Measurements from ENCODE around the gene NEUROG3.

Gene NEUROG3

GRCh38 chr10:69569396-69569934, 3.8 kb downstream of the NEUROG3 start:
- ATAC-seq, result no peak
- TF ChIP-seq ZNF70 (CRISPR knock-in tag; IDR thresholded peaks at IDR 0.05) (no peak), ISL1 (CRISPR knock-in tag; IDR thresholded peaks at IDR 0.05) (no peak), GLIS3 (CRISPR knock-in tag; IDR thresholded peaks at IDR 0.05) (no peak), TCF4 (CRISPR knock-in tag; IDR thresholded peaks at IDR 0.05; ENCODE audit: borderline replicate concordance) (no peak), CSDC2 (CRISPR knock-in tag; IDR thresholded peaks at IDR 0.05) (no peak), ZFP30 (CRISPR knock-in tag; IDR thresholded peaks at IDR 0.05) (no peak), POU6F1 (CRISPR knock-in tag; IDR thresholded peaks at IDR 0.05; ENCODE audit: borderline replicate concordance, low read depth) (no peak), OSR1 (CRISPR knock-in tag; IDR thresholded peaks at IDR 0.05) (no peak), ARNTL (CRISPR knock-in tag; IDR thresholded peaks at IDR 0.05; ENCODE audit: borderline replicate concordance, low read depth) (no peak), RARB (CRISPR knock-in tag; IDR thresholded peaks at IDR 0.05) (no peak), CSRNP3 (CRISPR knock-in tag; IDR thresholded peaks at IDR 0.05) (no peak), ZFP3 (CRISPR knock-in tag; IDR thresholded peaks at IDR 0.05) (no peak), CREB5 (CRISPR knock-in tag; IDR thresholded peaks at IDR 0.05; ENCODE audit: low read depth) (no peak), ZC3H10 (CRISPR knock-in tag; IDR thresholded peaks at IDR 0.05) (no peak), PPARA (CRISPR knock-in tag; IDR thresholded peaks at IDR 0.05; ENCODE audit: borderline replicate concordance) (no peak), ZNF565 (CRISPR knock-in tag; conservative IDR thresholded peaks at IDR 0.05; ENCODE audit: low read depth) (no peak), BACH2 (CRISPR knock-in tag; IDR thresholded peaks at IDR 0.05; ENCODE audit: borderline replicate concordance) (no peak)
- TF ChIP-seq, protein P1, sequence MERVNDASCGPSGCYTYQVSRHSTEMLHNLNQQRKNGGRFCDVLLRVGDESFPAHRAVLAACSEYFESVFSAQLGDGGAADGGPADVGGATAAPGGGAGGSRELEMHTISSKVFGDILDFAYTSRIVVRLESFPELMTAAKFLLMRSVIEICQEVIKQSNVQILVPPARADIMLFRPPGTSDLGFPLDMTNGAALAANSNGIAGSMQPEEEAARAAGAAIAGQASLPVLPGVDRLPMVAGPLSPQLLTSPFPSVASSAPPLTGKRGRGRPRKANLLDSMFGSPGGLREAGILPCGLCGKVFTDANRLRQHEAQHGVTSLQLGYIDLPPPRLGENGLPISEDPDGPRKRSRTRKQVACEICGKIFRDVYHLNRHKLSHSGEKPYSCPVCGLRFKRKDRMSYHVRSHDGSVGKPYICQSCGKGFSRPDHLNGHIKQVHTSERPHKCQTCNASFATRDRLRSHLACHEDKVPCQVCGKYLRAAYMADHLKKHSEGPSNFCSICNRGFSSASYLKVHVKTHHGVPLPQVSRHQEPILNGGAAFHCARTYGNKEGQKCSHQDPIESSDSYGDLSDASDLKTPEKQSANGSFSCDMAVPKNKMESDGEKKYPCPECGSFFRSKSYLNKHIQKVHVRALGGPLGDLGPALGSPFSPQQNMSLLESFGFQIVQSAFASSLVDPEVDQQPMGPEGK (CRISPR knock-in tag; IDR thresholded peaks at IDR 0.05; ENCODE audit: borderline replicate concordance), result no peak

DNA sequence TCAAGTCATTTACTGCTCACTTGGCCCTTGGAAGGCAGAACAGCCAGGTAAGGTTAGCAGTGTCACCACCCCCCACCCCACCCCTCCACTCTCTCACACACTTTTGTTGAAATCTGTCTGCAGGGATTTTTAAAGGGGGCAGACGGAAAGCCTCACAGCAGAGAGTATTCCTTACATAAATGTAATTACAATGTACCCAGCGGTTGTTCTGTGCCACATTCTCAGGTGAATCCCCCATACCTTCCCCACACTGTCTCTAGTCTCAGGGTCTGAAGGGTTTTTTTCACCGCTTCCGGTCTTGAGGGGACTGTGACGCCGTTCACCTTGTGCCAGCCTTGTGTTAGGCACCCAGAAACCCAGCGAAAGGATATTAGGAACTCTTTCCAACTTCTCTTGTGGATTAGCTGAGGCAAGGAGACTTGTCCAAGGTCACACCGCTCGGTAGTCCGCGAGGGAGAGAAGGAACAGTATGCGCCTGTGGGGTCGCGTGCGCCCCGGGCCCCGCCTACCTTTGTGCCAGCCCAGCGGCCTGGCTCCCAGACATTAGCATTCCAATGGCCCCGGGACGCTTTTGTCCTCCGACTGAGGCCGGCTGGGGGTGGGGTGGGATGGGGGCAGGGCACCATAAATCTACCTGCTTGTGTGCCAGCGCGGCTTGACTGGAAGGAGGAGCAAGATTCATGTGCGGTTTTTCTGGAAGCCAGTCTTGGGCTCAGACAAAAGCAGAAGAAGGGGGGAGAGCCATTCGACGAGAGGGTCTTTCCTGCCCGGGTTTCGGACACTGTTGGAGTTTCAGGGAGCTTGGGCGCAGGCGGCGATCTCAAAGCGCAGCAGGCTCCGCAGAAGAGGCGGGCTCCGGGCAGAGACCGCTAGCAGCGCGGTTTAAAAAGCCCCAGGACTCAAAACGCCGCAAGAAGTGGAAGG, 4.5 kb downstream of the NEUROG3 start:
- no peak for ATAC-seq
- TF ChIP-seq PPARA (CRISPR knock-in tag; IDR thresholded peaks at IDR 0.05; ENCODE audit: borderline replicate concordance) (no peak), ZNF8 (CRISPR knock-in tag; IDR thresholded peaks at IDR 0.05) (no peak), TSHZ2 (CRISPR knock-in tag; IDR thresholded peaks at IDR 0.05) (no peak), CSDC2 (CRISPR knock-in tag; IDR thresholded peaks at IDR 0.05) (no peak), ZC3H10 (CRISPR knock-in tag; IDR thresholded peaks at IDR 0.05) (no peak), OSR1 (CRISPR knock-in tag; IDR thresholded peaks at IDR 0.05) (no peak), ZFP30 (CRISPR knock-in tag; IDR thresholded peaks at IDR 0.05) (no peak), ZNF565 (CRISPR knock-in tag; conservative IDR thresholded peaks at IDR 0.05; ENCODE audit: low read depth) (no peak), ZNF70 (CRISPR knock-in tag; IDR thresholded peaks at IDR 0.05) (no peak), ISL1 (CRISPR knock-in tag; IDR thresholded peaks at IDR 0.05) (no peak), CSRNP3 (CRISPR knock-in tag; IDR thresholded peaks at IDR 0.05) (no peak), TCF4 (CRISPR knock-in tag; IDR thresholded peaks at IDR 0.05; ENCODE audit: borderline replicate concordance) (no peak), BACH2 (CRISPR knock-in tag; IDR thresholded peaks at IDR 0.05; ENCODE audit: borderline replicate concordance) (no peak), ARNTL (CRISPR knock-in tag; IDR thresholded peaks at IDR 0.05; ENCODE audit: borderline replicate concordance, low read depth) (no peak), GLIS3 (CRISPR knock-in tag; IDR thresholded peaks at IDR 0.05) (no peak)
- TF ChIP-seq, protein P1 (CRISPR knock-in tag; IDR thresholded peaks at IDR 0.05; ENCODE audit: borderline replicate concordance), result no peak

Measured in SK-N-SH treated with all-trans-retinoic acid at 6 μM for 48 hours (cell line).